ENCODE measurements around the gene SDHAF2.
"Not testable (repeated sequence)": the region's sequence is repeated elsewhere in the genome, so short reads cannot be mapped to it uniquely, and the experiment has no call there.

DNA sequence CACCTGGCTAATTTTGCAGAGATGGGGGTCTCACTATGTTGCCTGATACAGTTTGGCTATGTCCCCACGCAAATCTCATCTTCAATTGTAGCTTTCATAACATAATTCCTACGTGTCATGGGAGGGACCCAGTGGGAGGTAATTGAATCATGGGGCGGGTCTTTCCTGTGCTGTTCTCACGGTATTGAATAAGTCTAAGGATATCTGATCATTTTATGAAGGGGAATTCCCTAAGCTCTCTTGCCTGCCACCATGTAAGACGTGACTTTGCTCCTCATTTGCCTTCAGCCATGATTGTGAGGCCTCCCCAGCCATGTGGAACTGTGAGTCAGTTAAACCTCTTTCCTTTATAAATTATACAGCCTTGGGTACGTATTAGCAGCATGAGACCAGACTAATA is 37.7 kb downstream of the SDHAF2 start:
- not testable (repeated sequence) for TF ChIP-seq EZH2 (IDR thresholded peaks at IDR 0.05; ENCODE audit: borderline replicate concordance, low read length)
- TF ChIP-seq, protein P1, sequence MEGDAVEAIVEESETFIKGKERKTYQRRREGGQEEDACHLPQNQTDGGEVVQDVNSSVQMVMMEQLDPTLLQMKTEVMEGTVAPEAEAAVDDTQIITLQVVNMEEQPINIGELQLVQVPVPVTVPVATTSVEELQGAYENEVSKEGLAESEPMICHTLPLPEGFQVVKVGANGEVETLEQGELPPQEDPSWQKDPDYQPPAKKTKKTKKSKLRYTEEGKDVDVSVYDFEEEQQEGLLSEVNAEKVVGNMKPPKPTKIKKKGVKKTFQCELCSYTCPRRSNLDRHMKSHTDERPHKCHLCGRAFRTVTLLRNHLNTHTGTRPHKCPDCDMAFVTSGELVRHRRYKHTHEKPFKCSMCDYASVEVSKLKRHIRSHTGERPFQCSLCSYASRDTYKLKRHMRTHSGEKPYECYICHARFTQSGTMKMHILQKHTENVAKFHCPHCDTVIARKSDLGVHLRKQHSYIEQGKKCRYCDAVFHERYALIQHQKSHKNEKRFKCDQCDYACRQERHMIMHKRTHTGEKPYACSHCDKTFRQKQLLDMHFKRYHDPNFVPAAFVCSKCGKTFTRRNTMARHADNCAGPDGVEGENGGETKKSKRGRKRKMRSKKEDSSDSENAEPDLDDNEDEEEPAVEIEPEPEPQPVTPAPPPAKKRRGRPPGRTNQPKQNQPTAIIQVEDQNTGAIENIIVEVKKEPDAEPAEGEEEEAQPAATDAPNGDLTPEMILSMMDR (IDR thresholded peaks at IDR 0.05; ENCODE audit: low read length): not testable (repeated sequence)
